ENCODE measurements around the gene CLCA2.

CLCA2 gene

GRCh38 chr1:86464819-86465218 is 40.8 kb downstream of the CLCA2 start:
- Histone ChIP-seq H3K27me3 (ENCODE audit: control insufficient read depth, insufficient read depth, low read length) (no peaks in the 10 kb centered on the region), H3K36me3 (ENCODE audit: control insufficient read depth, insufficient read depth, low read length) (no peaks in the 10 kb centered on the region), H3K27ac (ENCODE audit: low read depth, low read length) (no peak overlapping the region), H3K4me1 (ENCODE audit: control insufficient read depth, insufficient read depth, low read length) (no peaks in the 10 kb centered on the region), H3K4me3 (ENCODE audit: low read length) (no peak overlapping the region), H3K9ac (ENCODE audit: low read length) (no peak overlapping the region)

- H3K36me3 ChIP-seq (ENCODE audit: control insufficient read depth, insufficient read depth, low read length), result no peaks in the 10 kb centered on the region
- no peak overlapping the region for H3K9ac ChIP-seq (ENCODE audit: low read length)
- H3K4me1 ChIP-seq (ENCODE audit: control insufficient read depth, insufficient read depth, low read length), result no peaks in the 10 kb centered on the region
- no peak overlapping the region for H3K4me3 ChIP-seq (ENCODE audit: low read length)
- H3K27ac ChIP-seq (ENCODE audit: low read depth, low read length), result no peak overlapping the region
- H3K27me3 ChIP-seq (ENCODE audit: control insufficient read depth, insufficient read depth, low read length), result no peaks in the 10 kb centered on the region
Measured at GRCh38 chr1:86466109-86466844, 42.3 kb downstream of the CLCA2 start.

GRCh38 chr1:86466986-86467385 is 43.0 kb downstream of the CLCA2 start:
- Histone ChIP-seq H3K36me3 (ENCODE audit: control insufficient read depth, insufficient read depth, low read length) (no peaks in the 10 kb centered on the region), H3K27me3 (ENCODE audit: control insufficient read depth, insufficient read depth, low read length) (no peaks in the 10 kb centered on the region), H3K9ac (ENCODE audit: low read length) (no peak overlapping the region), H3K4me1 (ENCODE audit: control insufficient read depth, insufficient read depth, low read length) (no peaks in the 10 kb centered on the region), H3K4me3 (ENCODE audit: low read length) (no peak overlapping the region), H3K27ac (ENCODE audit: low read depth, low read length) (no peak overlapping the region)

- no peaks in the 10 kb centered on the region for H3K36me3 ChIP-seq (ENCODE audit: control insufficient read depth, insufficient read depth, low read length)
- H3K4me1 ChIP-seq (ENCODE audit: control insufficient read depth, insufficient read depth, low read length), result no peaks in the 10 kb centered on the region
- H3K9ac ChIP-seq (ENCODE audit: low read length), result no peak within 1 kb of the TSS
- no peaks in the 10 kb centered on the region for H3K27me3 ChIP-seq (ENCODE audit: control insufficient read depth, insufficient read depth, low read length)
- no peak within 1 kb of the TSS for H3K27ac ChIP-seq (ENCODE audit: low read depth, low read length)
- no peak within 1 kb of the TSS for H3K4me3 ChIP-seq (ENCODE audit: low read length)
Measured at GRCh38 chr1:86468501-86468977, 44.6 kb downstream of the CLCA2 start, which contains the start of gene CLCA1. CLCA1 (plus strand) TSS chr1:86468927; CDS start chr1:86468972, 45 bp downstream.

- Histone ChIP-seq H3K27ac (ENCODE audit: low read depth, low read length) (no peak overlapping the region), H3K36me3 (ENCODE audit: control insufficient read depth, insufficient read depth, low read length) (no peaks in the 10 kb centered on the region), H3K4me1 (ENCODE audit: control insufficient read depth, insufficient read depth, low read length) (no peaks in the 10 kb centered on the region), H3K27me3 (ENCODE audit: control insufficient read depth, insufficient read depth, low read length) (no peaks in the 10 kb centered on the region), H3K4me3 (ENCODE audit: low read length) (no peak overlapping the region), H3K9ac (ENCODE audit: low read length) (no peak overlapping the region)
Measured at GRCh38 chr1:86470859-86471258, 46.9 kb downstream of the CLCA2 start.

GRCh38 chr1:86471291-86471690 is 47.3 kb downstream of the CLCA2 start:
- no peaks in the 10 kb centered on the region for H3K27me3 ChIP-seq (ENCODE audit: control insufficient read depth, insufficient read depth, low read length)
- H3K27ac ChIP-seq (ENCODE audit: low read depth, low read length), result no peak overlapping the region
- H3K4me1 ChIP-seq (ENCODE audit: control insufficient read depth, insufficient read depth, low read length), result no peaks in the 10 kb centered on the region
- H3K4me3 ChIP-seq (ENCODE audit: low read length), result no peak overlapping the region
- no peaks in the 10 kb centered on the region for H3K36me3 ChIP-seq (ENCODE audit: control insufficient read depth, insufficient read depth, low read length)
- H3K9ac ChIP-seq (ENCODE audit: low read length), result no peak overlapping the region

- Histone ChIP-seq H3K36me3 (ENCODE audit: control insufficient read depth, insufficient read depth, low read length) (no peaks in the 10 kb centered on the region), H3K4me1 (ENCODE audit: control insufficient read depth, insufficient read depth, low read length) (peaks cover 3% of the 10 kb centered on the region), H3K9ac (ENCODE audit: low read length) (no peak overlapping the region), H3K27ac (ENCODE audit: low read depth, low read length) (no peak overlapping the region), H3K27me3 (ENCODE audit: control insufficient read depth, insufficient read depth, low read length) (no peaks in the 10 kb centered on the region), H3K4me3 (ENCODE audit: low read length) (no peak overlapping the region)
Measured at GRCh38 chr1:86472152-86472551, 48.2 kb downstream of the CLCA2 start.

- Histone ChIP-seq H3K27ac (ENCODE audit: low read depth, low read length) (no peak overlapping the region), H3K27me3 (ENCODE audit: control insufficient read depth, insufficient read depth, low read length) (no peaks in the 10 kb centered on the region), H3K4me3 (ENCODE audit: low read length) (no peak overlapping the region), H3K9ac (ENCODE audit: low read length) (no peak overlapping the region), H3K36me3 (ENCODE audit: control insufficient read depth, insufficient read depth, low read length) (no peaks in the 10 kb centered on the region), H3K4me1 (ENCODE audit: control insufficient read depth, insufficient read depth, low read length) (peaks cover 3% of the 10 kb centered on the region)
Measured at GRCh38 chr1:86472767-86473166, 48.8 kb downstream of the CLCA2 start.

- H3K4me1 ChIP-seq (ENCODE audit: control insufficient read depth, insufficient read depth, low read length), result peaks cover 3% of the 10 kb centered on the region
- no peaks in the 10 kb centered on the region for H3K27me3 ChIP-seq (ENCODE audit: control insufficient read depth, insufficient read depth, low read length)
- H3K36me3 ChIP-seq (ENCODE audit: control insufficient read depth, insufficient read depth, low read length), result no peaks in the 10 kb centered on the region
- H3K9ac ChIP-seq (ENCODE audit: low read length), result no peak overlapping the region
- H3K27ac ChIP-seq (ENCODE audit: low read depth, low read length), result no peak overlapping the region
- no peak overlapping the region for H3K4me3 ChIP-seq (ENCODE audit: low read length)
Measured at GRCh38 chr1:86477256-86477655, 53.3 kb downstream of the CLCA2 start.

- Histone ChIP-seq H3K36me3 (ENCODE audit: control insufficient read depth, insufficient read depth, low read length) (no peaks in the 10 kb centered on the region), H3K27me3 (ENCODE audit: control insufficient read depth, insufficient read depth, low read length) (no peaks in the 10 kb centered on the region), H3K4me3 (ENCODE audit: low read length) (no peak overlapping the region), H3K9ac (ENCODE audit: low read length) (no peak overlapping the region), H3K4me1 (ENCODE audit: control insufficient read depth, insufficient read depth, low read length) (peaks cover 3% of the 10 kb centered on the region), H3K27ac (ENCODE audit: low read depth, low read length) (no peak overlapping the region)
Measured at GRCh38 chr1:86477682-86478081, 53.7 kb downstream of the CLCA2 start.

- peaks cover 3% of the 10 kb centered on the region for H3K4me1 ChIP-seq (ENCODE audit: control insufficient read depth, insufficient read depth, low read length)
- no peak overlapping the region for H3K9ac ChIP-seq (ENCODE audit: low read length)
- no peaks in the 10 kb centered on the region for H3K36me3 ChIP-seq (ENCODE audit: control insufficient read depth, insufficient read depth, low read length)
- H3K27me3 ChIP-seq (ENCODE audit: control insufficient read depth, insufficient read depth, low read length), result no peaks in the 10 kb centered on the region
- no peak overlapping the region for H3K27ac ChIP-seq (ENCODE audit: low read depth, low read length)
- H3K4me3 ChIP-seq (ENCODE audit: low read length), result no peak overlapping the region
Measured at GRCh38 chr1:86478416-86479156, 54.6 kb downstream of the CLCA2 start.

GRCh38 chr1:86481966-86482365 is 58.0 kb downstream of the CLCA2 start:
- no peaks in the 10 kb centered on the region for H3K27me3 ChIP-seq (ENCODE audit: control insufficient read depth, insufficient read depth, low read length)
- no peak overlapping the region for H3K9ac ChIP-seq (ENCODE audit: low read length)
- H3K27ac ChIP-seq (ENCODE audit: low read depth, low read length), result no peak overlapping the region
- H3K4me3 ChIP-seq (ENCODE audit: low read length), result no peak overlapping the region
- H3K36me3 ChIP-seq (ENCODE audit: control insufficient read depth, insufficient read depth, low read length), result no peaks in the 10 kb centered on the region
- peaks cover 5% of the 10 kb centered on the region for H3K4me1 ChIP-seq (ENCODE audit: control insufficient read depth, insufficient read depth, low read length)
